NCI-H1694 (cell line): Measurements from ENCODE around the gene NDE1.
"Not testable (repeated sequence)": the region's sequence is repeated elsewhere in the genome, so short reads cannot be mapped to it uniquely, and the experiment has no call there.

Source experiments
- DNase-seq: peaks from one replicate; lab custom pipeline; 2025; lab: John Stamatoyannopoulos, UW

NDE1 gene

GRCh38 chr16:15701367-15701766 lies 51.3 kb downstream of the NDE1 start:
- DNase-seq, result no peak

GRCh38 chr16:15701975-15702970 lies 52.2 kb downstream of the NDE1 start:
- DNase-seq, result no peak

GRCh38 chr16:15703029-15703736 lies 53.1 kb downstream of the NDE1 start:
- no peak for DNase-seq

GRCh38 chr16:15704545-15704987 lies 54.5 kb downstream of the NDE1 start:
- DNase-seq, result peak; percentile 53

GRCh38 chr16:15705064-15705565 lies 55.1 kb downstream of the NDE1 start:
- DNase-seq, result no peak

- no peak for DNase-seq
These were observed 57.3 kb downstream of the NDE1 start for GRCh38 chr16:15707332-15707731.

GRCh38 chr16:15708096-15708495 lies 58.1 kb downstream of the NDE1 start:
- DNase-seq, result no peak

- no peak for DNase-seq
These were observed 59.0 kb downstream of the NDE1 start for GRCh38 chr16:15708997-15709396.

GRCh38 chr16:15714393-15715172 lies 64.5 kb downstream of the NDE1 start:
- DNase-seq, result no peak

GRCh38 chr16:15715221-15715620 lies 65.2 kb downstream of the NDE1 start:
- no peak for DNase-seq

- no peak for DNase-seq
These were observed 66.8 kb downstream of the NDE1 start for GRCh38 chr16:15716694-15717447.

GRCh38 chr16:15721018-15721417 lies 71.0 kb downstream of the NDE1 start:
- no peak for DNase-seq

- DNase-seq, result no peak
These were observed 73.8 kb downstream of the NDE1 start for GRCh38 chr16:15723808-15724207.

GRCh38 chr16:15725641-15726240 lies 75.7 kb downstream of the NDE1 start:
- DNase-seq, result no peak

GRCh38 chr16:15726715-15727114 lies 76.7 kb downstream of the NDE1 start:
- no peak for DNase-seq

GRCh38 chr16:15727697-15728096 lies 77.7 kb downstream of the NDE1 start:
- not testable (repeated sequence) for DNase-seq

- no peak for DNase-seq
These were observed 79.1 kb downstream of the NDE1 start for GRCh38 chr16:15729152-15729551.

- no peak for DNase-seq
These were observed 82.4 kb downstream of the NDE1 start for GRCh38 chr16:15732416-15732815.

GRCh38 chr16:15735610-15736009 lies 85.6 kb downstream of the NDE1 start:
- no peak for DNase-seq

GRCh38 chr16:15736529-15736928 lies 86.5 kb downstream of the NDE1 start:
- DNase-seq, result no peak

GRCh38 chr16:15737140-15737644 lies 87.1 kb downstream of the NDE1 start:
- DNase-seq, result no peak
